Measurements from ENCODE around the gene ARHGEF18.

Gene ARHGEF18

GRCh38 chr19:7386308-7386707 lies 37.6 kb downstream of the ARHGEF18 start:
- Mint-ChIP-seq H3K4me3 (no peak overlapping the region), H3K27me3 (ENCODE audit: low read depth) (no peaks in the 10 kb centered on the region), H3K27ac (peak overlapping the region; percentile 60), H3K4me1 (ENCODE audit: low read depth) (peaks cover 4% of the 10 kb centered on the region), H3K9me3 (no peaks in the 10 kb centered on the region), H3K36me3 (ENCODE audit: low read depth) (peaks cover 10% of the 10 kb centered on the region)

DNA sequence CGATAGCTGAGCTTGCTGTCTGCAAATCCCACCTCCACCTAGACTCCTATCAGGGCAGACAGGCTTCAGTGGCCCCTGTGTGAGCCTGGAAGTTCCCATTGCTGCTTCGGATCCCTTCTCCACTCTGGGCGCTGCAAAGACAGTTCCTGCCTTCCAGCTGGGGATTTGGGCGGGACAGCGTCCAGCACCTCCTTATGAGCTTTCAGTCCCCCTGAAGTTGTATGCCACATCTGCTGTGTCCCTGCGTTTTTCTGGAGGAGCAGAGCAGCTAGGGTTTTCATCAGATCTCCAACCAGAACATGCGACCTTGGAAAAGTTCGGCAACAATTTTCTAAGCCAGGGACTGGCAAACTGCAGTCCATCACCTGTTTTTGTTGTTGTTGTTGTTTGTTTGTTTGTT lies 38.0 kb downstream of the ARHGEF18 start:
- Mint-ChIP-seq H3K4me1 (ENCODE audit: low read depth) (peaks cover 4% of the 10 kb centered on the region), H3K27ac (no peak overlapping the region), H3K27me3 (ENCODE audit: low read depth) (no peaks in the 10 kb centered on the region), H3K4me3 (no peak overlapping the region), H3K9me3 (no peaks in the 10 kb centered on the region), H3K36me3 (ENCODE audit: low read depth) (peaks cover 12% of the 10 kb centered on the region)

DNA sequence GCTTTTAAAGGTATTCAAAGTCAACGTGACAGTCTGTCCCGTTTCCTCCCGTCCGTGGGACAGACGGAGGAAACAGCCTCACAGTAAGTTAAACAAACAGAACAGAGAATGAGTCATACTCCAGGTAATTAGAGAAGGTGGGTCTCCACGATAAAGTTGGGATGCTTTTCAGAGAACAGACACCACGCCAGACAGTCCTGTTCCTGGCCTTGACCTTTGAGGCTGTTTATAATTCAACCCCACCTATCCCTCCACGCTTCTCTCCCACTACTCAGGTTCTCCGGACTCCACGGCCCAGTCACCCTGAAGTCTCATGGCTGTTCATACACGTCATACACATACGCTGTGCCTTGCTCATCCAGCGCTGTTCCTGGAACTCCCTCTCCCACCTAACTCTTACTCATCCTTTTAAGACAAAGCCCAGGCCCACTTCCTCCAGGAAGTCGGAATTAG lies 42.5 kb downstream of the ARHGEF18 start:
- Mint-ChIP-seq H3K4me1 (ENCODE audit: low read depth) (peaks cover 12% of the 10 kb centered on the region), H3K27ac (no peak overlapping the region), H3K4me3 (no peak overlapping the region), H3K36me3 (ENCODE audit: low read depth) (peaks cover 8% of the 10 kb centered on the region), H3K9me3 (no peaks in the 10 kb centered on the region), H3K27me3 (ENCODE audit: low read depth) (no peaks in the 10 kb centered on the region)

DNA sequence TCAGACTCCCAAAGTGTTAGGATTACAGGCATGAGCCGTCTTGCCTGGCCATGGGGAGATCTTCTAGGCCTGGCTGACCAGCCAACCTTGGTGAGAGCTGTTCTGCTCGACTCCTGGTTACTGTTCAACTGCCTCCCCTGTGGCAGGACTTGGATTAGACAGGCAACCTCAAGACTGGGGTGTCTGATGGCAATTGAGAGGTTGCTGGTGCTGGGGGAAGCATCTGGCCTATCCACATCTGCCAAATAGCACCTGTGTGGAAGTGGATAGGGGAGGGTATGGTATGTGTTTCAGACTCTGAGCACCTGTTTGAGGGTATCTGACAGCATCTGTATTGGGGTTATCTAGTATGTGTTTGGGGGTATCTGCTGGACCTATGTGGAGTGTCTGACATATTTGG lies 44.7 kb downstream of the ARHGEF18 start:
- Mint-ChIP-seq H3K27me3 (ENCODE audit: low read depth) (no peaks in the 10 kb centered on the region), H3K27ac (no peak overlapping the region), H3K4me3 (peak overlapping the region; percentile 34), H3K9me3 (no peaks in the 10 kb centered on the region), H3K36me3 (ENCODE audit: low read depth) (peaks cover 6% of the 10 kb centered on the region), H3K4me1 (ENCODE audit: low read depth) (peaks cover 13% of the 10 kb centered on the region)

GRCh38 chr19:7393939-7394730 lies 45.4 kb downstream of the ARHGEF18 start:
- H3K9me3 Mint-ChIP-seq = no peaks in the 10 kb centered on the region
- H3K4me3 Mint-ChIP-seq = peak overlapping the region; percentile 89
- peaks cover 9% of the 10 kb centered on the region for H3K36me3 Mint-ChIP-seq (ENCODE audit: low read depth)
- no peaks in the 10 kb centered on the region for H3K27me3 Mint-ChIP-seq (ENCODE audit: low read depth)
- H3K4me1 Mint-ChIP-seq (ENCODE audit: low read depth) = peaks cover 16% of the 10 kb centered on the region
- H3K27ac Mint-ChIP-seq = no peak overlapping the region

GRCh38 chr19:7394731-7395359 lies 46.1 kb downstream of the ARHGEF18 start:
- Mint-ChIP-seq H3K27me3 (ENCODE audit: low read depth) (no peaks in the 10 kb centered on the region), H3K27ac (peak overlapping the region; percentile 80), H3K4me3 (peak overlapping the region; percentile 89), H3K4me1 (ENCODE audit: low read depth) (peaks cover 16% of the 10 kb centered on the region), H3K9me3 (no peaks in the 10 kb centered on the region), H3K36me3 (ENCODE audit: low read depth) (peaks cover 10% of the 10 kb centered on the region)

- peak overlapping the region; percentile 89 for H3K4me3 Mint-ChIP-seq
- H3K36me3 Mint-ChIP-seq (ENCODE audit: low read depth) = peaks cover 12% of the 10 kb centered on the region
- no peaks in the 10 kb centered on the region for H3K9me3 Mint-ChIP-seq
- peak overlapping the region; percentile 59 for H3K27ac Mint-ChIP-seq
- H3K4me1 Mint-ChIP-seq (ENCODE audit: low read depth) = peaks cover 16% of the 10 kb centered on the region
- no peaks in the 10 kb centered on the region for H3K27me3 Mint-ChIP-seq (ENCODE audit: low read depth)
These were observed 46.8 kb downstream of the ARHGEF18 start for GRCh38 chr19:7395360-7396066.

DNA sequence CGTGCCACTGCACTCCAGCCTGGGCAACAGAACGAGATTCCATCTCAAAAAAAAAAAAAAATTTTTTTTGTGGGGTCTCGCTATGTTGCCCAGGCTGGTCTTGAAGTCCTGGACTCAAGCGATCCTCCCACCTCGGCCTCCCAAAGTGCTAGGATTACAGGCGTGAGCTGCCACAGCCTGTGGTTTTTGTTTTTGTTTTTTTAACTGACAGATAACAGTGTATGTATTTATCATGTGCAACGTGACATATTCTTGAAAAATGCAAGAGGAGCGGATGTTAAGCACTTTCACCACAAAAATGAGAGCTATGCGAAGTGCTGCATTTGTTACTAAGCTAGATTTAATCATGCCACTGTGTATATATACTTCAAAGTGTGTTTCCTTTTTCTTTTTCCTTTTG lies 49.0 kb downstream of the ARHGEF18 start:
- Mint-ChIP-seq H3K27ac (no peak overlapping the region), H3K4me1 (ENCODE audit: low read depth) (peaks cover 16% of the 10 kb centered on the region), H3K27me3 (ENCODE audit: low read depth) (no peaks in the 10 kb centered on the region), H3K4me3 (no peak overlapping the region), H3K36me3 (ENCODE audit: low read depth) (peaks cover 12% of the 10 kb centered on the region), H3K9me3 (no peaks in the 10 kb centered on the region)
